BE2C (cell line): ENCODE measurements around the gene GTF2H1.

Experiments
- DNase-seq: peaks from one replicate; pipeline ENCODE4 v3.0.0-alpha.2; 2020
- H3K27me3 ChIP-seq: fragments of 250-450 bp; sonication (Bioruptor Pico); 2 replicates; pipeline ENCODE4 v1.5.1; 2020; ENCODE audit warnings: mild to moderate bottlenecking
- H3K36me3 ChIP-seq: fragments of 250-450 bp; sonication (Bioruptor Pico); 2 replicates; pipeline ENCODE4 v1.5.1; 2020; ENCODE audit warnings: mild to moderate bottlenecking
- H3K4me1 ChIP-seq: fragments of 250-450 bp; sonication (Bioruptor Pico); 2 replicates; pipeline ENCODE4 v1.5.1; 2020
- H3K4me3 ChIP-seq: 2 replicates; pipeline ENCODE4 v1.5.1; 2011; ENCODE audit warnings: low read depth, low read length
- H3K9me3 ChIP-seq: fragments of 250-450 bp; sonication (Bioruptor Pico); 2 replicates; pipeline ENCODE4 v1.5.1; 2020
- TF ChIP-seq, protein P1 (sequence below): IDR thresholded peaks from 2 replicates; pipeline ENCODE4 v1.5.1; 2012; ENCODE audit warnings: mild to moderate bottlenecking, low read depth, low read length

Gene GTF2H1

DNA sequence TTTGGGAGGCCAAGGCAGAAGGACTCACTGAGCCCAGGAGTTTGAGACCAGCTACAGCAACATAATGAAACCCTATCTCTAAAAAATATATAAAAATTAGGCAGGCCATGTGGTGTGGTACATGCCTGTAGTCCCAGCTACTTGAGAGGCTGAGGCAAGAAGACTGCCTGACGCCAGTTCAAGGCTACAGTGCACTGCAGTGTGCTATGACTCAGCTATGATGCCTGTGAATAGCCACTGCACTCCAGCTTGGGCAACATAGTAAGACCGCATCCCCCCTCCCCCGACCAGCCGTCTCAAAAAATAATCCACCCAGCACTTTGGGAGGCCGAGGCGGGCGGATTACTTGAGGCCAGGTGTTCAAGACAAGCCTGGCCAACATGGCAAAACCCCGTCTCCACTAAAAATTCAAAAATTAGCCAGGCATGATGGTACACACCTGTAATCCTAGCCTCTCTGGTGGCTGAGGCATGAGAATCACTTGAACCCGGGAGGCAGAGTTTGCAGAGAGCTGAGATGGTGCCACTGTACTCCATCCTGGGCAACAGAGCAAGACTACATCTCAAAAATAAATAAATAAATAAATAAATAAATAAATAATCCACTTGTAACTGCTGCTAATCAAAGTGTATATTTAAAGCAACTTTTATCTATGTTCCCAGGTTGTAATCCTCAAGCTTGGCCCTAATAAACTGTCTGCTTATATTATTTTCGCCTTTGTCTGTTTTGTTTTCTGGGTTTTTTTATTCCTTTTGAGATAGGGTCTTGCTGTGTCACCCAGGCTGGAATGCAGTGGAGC is 8.2 kb upstream of the GTF2H1 start:
- no peaks in the 10 kb centered on the region; the same call in 1 of the 2 replicates for H3K36me3 ChIP-seq
- TF ChIP-seq, protein P1, sequence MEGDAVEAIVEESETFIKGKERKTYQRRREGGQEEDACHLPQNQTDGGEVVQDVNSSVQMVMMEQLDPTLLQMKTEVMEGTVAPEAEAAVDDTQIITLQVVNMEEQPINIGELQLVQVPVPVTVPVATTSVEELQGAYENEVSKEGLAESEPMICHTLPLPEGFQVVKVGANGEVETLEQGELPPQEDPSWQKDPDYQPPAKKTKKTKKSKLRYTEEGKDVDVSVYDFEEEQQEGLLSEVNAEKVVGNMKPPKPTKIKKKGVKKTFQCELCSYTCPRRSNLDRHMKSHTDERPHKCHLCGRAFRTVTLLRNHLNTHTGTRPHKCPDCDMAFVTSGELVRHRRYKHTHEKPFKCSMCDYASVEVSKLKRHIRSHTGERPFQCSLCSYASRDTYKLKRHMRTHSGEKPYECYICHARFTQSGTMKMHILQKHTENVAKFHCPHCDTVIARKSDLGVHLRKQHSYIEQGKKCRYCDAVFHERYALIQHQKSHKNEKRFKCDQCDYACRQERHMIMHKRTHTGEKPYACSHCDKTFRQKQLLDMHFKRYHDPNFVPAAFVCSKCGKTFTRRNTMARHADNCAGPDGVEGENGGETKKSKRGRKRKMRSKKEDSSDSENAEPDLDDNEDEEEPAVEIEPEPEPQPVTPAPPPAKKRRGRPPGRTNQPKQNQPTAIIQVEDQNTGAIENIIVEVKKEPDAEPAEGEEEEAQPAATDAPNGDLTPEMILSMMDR = no peak
- H3K4me3 ChIP-seq = no peak overlapping the region
- no peaks in the 10 kb centered on the region for H3K27me3 ChIP-seq
- H3K9me3 ChIP-seq = no peaks in the 10 kb centered on the region
- H3K4me1 ChIP-seq = no peaks in the 10 kb centered on the region
- DNase-seq = no peak

DNA sequence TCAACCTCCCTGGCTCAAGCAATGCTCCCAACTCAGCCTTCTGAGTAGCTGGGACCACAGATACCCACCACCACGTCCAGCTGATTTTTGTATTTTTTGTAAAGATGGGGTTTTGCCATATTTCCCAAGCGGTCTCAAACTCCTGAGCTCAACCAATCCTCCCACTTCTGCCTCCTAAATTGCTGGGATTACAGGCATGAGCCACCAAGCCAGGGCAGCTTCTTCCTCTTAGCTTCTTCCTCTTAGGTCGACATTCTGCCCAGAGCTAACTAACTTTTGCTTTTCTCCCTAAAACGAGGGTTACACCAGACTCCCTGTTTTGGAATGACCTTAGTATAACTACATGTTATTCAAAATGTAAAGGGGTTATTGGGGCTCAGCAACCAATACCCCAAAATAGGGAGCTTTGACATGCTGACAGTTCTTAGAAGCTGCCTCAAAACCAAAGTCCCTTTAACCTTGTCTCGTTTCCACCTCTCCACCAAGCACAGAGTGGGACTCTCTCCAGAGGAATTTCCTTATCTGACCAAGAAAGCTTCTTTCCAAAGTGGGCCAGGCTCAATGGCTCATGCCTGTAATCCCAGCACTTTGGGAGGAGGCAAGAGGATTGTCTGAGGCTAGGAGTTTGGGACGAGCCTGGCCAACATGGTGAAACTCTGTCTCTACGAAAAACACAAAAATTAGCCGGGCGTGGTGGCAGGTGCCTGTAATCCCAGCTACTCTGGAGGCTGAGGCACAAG is 7.4 kb upstream of the GTF2H1 start:
- no peak for DNase-seq
- TF ChIP-seq, protein P1 = no peak
- H3K36me3 ChIP-seq = no peaks in the 10 kb centered on the region; the same call in 1 of the 2 replicates
- H3K4me1 ChIP-seq = no peaks in the 10 kb centered on the region
- no peaks in the 10 kb centered on the region for H3K9me3 ChIP-seq
- no peaks in the 10 kb centered on the region for H3K27me3 ChIP-seq
- H3K4me3 ChIP-seq = no peak overlapping the region

DNA sequence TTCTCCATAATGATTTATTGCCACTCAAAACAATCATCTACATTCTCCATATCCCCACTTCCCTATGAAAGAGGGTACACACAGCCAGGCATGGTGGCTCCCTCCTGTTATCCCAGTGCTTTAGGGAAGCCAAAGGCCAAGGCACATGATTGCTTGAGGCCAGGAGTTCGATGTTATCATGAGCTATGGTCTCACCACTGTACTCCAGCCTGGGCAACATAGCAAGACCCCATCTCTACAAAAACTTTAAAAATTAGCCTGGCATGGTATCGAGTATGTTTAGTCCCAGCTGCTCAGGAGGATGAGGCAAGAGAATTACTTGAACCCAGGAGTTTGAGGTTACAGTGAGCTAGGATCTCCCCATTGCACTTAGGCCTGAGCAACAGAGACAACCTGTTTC is 6.5 kb upstream of the GTF2H1 start:
- Histone ChIP-seq H3K36me3 (no peaks in the 10 kb centered on the region), H3K27me3 (no peaks in the 10 kb centered on the region), H3K4me3 (no peak overlapping the region), H3K4me1 (no peaks in the 10 kb centered on the region), H3K9me3 (no peaks in the 10 kb centered on the region)
- TF ChIP-seq, protein P1 = no peak
- DNase-seq = no peak

DNA sequence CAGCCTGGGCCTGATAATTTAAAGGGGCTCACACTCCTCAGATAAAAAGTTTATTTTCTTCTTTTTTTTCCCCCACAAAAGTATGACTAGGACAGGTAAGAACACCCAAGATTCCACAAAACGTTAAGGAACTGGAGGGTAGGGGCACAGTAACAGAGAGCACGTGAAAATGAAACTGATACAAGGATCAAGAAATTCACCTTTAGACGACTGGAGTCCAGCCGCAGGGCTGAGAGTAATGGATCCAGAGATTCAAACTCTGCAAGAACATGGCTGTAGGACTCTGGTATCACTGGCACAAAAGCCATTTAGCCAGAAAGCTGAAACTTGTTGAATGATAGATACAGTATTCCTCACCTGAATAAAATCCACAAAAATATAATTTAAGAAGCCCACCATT is 4.8 kb upstream of the GTF2H1 start:
- H3K27me3 ChIP-seq = no peaks in the 10 kb centered on the region
- H3K9me3 ChIP-seq = no peaks in the 10 kb centered on the region
- TF ChIP-seq, protein P1 = no peak
- DNase-seq = no peak
- H3K4me1 ChIP-seq = no peaks in the 10 kb centered on the region
- no peaks in the 10 kb centered on the region for H3K36me3 ChIP-seq
- no peak overlapping the region for H3K4me3 ChIP-seq

DNA sequence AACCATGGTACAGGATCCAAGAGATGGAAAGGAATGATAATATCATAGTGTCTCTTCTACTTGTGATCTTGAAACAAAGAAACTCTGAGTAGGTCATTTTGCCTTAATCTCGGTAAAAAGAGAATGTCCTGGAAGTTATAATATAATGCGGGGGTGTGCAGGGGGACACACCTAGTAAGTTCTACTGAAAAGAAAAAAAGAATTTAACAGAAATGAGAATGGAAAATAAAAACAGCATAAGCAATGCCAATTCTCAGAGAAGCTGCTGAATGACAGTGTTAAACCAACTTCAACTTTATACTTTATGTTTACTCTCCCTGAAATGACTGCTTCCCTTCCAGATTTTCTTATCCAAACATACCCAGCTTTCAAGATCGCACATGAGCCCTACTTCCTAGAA is 2.5 kb upstream of the GTF2H1 start:
- TF ChIP-seq, protein P1 = no peak
- no peak for DNase-seq
- H3K4me3 ChIP-seq = no peak overlapping the region
- H3K27me3 ChIP-seq = no peaks in the 10 kb centered on the region
- H3K4me1 ChIP-seq = no peaks in the 10 kb centered on the region
- H3K9me3 ChIP-seq = no peaks in the 10 kb centered on the region
- H3K36me3 ChIP-seq = no peaks in the 10 kb centered on the region

DNA sequence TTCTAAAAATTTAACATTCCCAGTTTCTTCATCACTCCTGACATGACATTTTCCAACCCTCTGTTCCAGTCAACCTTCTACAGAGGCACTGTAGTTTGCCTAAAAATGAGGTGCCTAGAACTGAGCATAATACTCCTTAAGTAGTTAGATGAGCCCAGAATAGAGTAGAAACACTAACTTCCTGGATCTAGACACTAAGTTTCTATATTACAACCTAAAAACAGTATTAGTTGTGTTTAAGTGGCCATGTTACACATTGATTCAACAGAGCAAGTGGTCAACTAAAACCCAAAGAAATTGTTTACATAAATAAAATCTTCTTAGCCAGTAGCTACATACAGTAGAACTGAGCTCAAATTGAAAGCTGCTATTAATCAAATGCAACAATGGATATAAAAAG is 1.8 kb upstream of the GTF2H1 start:
- no peaks in the 10 kb centered on the region for H3K27me3 ChIP-seq
- H3K4me1 ChIP-seq = no peaks in the 10 kb centered on the region
- no peak for DNase-seq
- no peaks in the 10 kb centered on the region for H3K36me3 ChIP-seq
- TF ChIP-seq, protein P1 = no peak
- H3K4me3 ChIP-seq = no peak overlapping the region; the same call in none of the 2 replicates
- no peaks in the 10 kb centered on the region for H3K9me3 ChIP-seq
